GM06990 (cell line): ENCODE results near the gene WIPF1.
"Not testable (repeated sequence)": the region's sequence is repeated elsewhere in the genome, so short reads cannot be mapped to it uniquely, and the experiment has no call there.

ENCODE experiments used
- DNase-seq: peaks from one replicate; pipeline ENCODE4 v3.0.0-alpha.2; 2011; ENCODE audit not compliant: insufficient read length; ENCODE audit errors: extremely low read depth
- H3K27me3 ChIP-seq: replicated peaks from 2 replicates; pipeline ENCODE4 v1.6.0; 2011; ENCODE audit warnings: low read length; ENCODE audit not compliant: control insufficient read depth, insufficient read depth
- H3K36me3 ChIP-seq: 2 replicates; pipeline ENCODE4 v1.5.1; 2011; ENCODE audit warnings: low read length; ENCODE audit not compliant: control insufficient read depth, insufficient read depth
- H3K4me3 ChIP-seq: replicated peaks from 2 replicates; pipeline ENCODE4 v1.5.1; 2011; ENCODE audit warnings: low read depth, mild to moderate bottlenecking, control low read depth, low read length
- TF ChIP-seq, protein P1 (sequence below): IDR thresholded peaks from 2 replicates; pipeline ENCODE4 v1.5.1; 2011; ENCODE audit warnings: low read length, control low read depth, mild to moderate bottlenecking, inconsistent platforms; ENCODE audit not compliant: insufficient read depth, poor library complexity, severe bottlenecking

Gene WIPF1

DNA sequence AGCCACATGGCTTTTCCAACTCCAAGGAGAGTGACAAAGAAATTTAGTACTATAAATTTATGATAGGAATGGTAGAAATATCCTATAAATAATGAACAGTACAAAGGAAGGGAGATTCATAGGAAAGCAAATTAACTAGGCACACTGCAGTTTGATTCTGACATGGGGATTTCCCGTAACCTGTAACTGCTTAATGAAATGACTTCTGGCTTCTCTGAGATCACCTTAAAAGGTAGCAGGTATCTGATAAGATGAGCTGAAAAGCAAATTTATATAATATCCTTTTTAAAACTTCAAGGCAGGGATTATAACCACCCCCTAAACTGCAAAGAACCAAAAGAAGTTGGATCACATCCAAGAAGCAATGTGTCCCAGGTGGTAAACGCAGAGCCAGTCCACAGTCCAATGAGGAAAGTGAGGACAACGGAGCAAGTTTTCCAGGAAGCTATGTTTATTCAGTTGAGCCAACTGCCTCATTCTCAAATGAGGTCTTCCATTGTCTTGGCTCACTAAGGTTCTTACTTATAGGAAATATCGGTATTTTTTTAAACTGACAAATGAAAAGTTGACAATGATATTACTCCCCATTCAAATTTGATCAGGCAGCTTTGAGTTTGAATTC is 43.0 kb downstream of the WIPF1 start:
- TF ChIP-seq, protein P1, sequence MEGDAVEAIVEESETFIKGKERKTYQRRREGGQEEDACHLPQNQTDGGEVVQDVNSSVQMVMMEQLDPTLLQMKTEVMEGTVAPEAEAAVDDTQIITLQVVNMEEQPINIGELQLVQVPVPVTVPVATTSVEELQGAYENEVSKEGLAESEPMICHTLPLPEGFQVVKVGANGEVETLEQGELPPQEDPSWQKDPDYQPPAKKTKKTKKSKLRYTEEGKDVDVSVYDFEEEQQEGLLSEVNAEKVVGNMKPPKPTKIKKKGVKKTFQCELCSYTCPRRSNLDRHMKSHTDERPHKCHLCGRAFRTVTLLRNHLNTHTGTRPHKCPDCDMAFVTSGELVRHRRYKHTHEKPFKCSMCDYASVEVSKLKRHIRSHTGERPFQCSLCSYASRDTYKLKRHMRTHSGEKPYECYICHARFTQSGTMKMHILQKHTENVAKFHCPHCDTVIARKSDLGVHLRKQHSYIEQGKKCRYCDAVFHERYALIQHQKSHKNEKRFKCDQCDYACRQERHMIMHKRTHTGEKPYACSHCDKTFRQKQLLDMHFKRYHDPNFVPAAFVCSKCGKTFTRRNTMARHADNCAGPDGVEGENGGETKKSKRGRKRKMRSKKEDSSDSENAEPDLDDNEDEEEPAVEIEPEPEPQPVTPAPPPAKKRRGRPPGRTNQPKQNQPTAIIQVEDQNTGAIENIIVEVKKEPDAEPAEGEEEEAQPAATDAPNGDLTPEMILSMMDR = no peak
- Histone ChIP-seq H3K36me3 (no peaks in the 10 kb centered on the region), H3K4me3 (no peak overlapping the region), H3K27me3 (no peaks in the 10 kb centered on the region)
- DNase-seq = no peak

DNA sequence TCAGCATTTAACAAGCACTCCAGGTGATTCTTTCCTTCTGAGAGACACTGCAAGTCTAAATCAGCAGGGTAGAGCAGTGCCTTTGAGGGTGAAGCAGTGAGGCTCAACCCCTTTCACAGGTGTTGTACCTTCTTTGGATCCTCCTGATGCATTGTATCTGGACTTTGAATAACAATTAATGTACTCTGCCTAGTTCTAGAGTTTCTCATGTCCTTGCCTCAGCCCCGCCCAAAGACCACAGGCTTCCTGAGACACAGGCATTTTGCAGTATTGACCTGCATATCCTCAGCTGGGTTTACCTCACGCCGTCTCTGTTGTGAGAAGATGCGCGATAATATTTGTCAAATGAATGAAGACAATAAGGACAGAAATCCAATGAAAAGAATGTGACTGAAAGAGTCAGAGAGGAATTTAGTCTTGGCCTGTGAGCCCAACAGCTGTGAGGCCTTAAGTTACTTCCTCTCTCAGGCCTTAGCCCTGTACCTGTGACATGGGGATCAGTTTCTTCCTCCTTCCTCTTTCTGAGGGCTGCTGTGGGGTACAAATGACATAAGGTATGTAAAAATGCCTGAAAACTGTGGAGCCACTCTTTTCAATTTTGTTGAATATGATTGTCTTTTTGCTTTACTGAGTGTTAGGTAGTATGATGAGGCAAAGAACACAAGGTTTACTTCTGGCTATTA is 43.7 kb downstream of the WIPF1 start:
- H3K4me3 ChIP-seq = no peak overlapping the region
- peak; percentile 50 for DNase-seq
- TF ChIP-seq, protein P1 = no peak
- no peaks in the 10 kb centered on the region for H3K27me3 ChIP-seq
- no peaks in the 10 kb centered on the region for H3K36me3 ChIP-seq

DNA sequence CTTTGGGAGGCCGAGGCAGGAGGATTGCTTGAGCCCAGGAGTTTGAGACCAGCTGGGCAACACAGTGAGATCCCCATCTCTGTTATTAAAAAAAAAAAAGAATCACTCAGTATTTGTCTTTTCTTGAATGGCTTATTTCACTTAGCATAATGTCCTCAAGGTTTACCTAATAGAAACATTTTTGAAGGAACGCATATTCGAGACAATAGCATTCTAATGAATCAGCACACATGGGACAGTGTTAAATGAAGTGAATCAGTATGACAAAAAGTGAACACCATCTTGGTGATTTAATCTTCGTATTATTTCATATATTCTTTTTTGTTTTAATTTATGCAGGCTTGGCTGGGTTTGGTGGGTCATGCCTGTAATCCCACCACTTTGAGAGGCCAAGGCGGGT is 44.7 kb downstream of the WIPF1 start:
- DNase-seq = no peak
- TF ChIP-seq, protein P1 = no peak
- H3K36me3 ChIP-seq = no peaks in the 10 kb centered on the region
- H3K27me3 ChIP-seq = no peaks in the 10 kb centered on the region
- no peak overlapping the region for H3K4me3 ChIP-seq

DNA sequence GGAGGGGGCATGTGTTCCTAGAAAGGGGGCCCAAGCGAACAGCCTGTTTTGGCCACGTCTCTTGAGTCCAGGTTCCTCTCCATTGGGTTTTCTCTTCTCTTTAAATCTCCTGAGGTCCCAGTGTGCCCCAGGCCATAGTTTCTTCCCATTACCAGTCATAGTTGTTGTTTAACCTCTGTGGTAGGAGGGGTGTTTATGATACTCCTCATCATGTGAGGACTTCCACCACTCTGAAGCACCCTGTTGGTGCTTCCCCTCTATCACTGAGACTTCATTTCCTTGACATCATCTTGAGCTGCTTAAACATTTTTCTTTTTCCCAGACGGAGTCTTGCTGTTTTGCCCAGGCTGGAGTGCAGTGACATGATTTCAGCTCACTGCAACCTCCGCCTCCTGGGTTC is 45.9 kb downstream of the WIPF1 start:
- Histone ChIP-seq H3K36me3 (no peaks in the 10 kb centered on the region), H3K27me3 (no peaks in the 10 kb centered on the region), H3K4me3 (no peak overlapping the region)
- TF ChIP-seq, protein P1 = no peak
- no peak for DNase-seq

DNA sequence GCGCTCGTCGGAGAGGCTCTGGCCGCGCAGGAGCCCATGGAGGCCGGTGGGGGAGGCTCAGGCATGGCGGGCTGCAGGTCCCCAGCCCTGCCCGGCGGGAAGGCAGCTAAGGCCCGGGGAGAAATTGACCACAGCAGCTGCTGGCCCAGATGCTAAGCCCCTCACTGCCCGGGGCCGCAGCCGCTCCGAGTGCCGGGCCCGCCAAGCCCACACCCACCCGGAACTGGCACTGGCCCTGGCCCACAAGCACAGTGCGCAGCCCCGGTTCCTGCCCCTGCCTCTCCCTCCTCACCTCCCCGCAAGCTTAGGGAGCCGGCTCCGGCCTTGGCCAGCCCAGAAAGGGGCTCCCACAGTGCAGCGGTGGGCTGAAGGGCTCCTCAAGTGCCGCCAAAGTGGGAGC is 49.0 kb downstream of the WIPF1 start:
- not testable (repeated sequence) for H3K27me3 ChIP-seq, H3K36me3 ChIP-seq

DNA sequence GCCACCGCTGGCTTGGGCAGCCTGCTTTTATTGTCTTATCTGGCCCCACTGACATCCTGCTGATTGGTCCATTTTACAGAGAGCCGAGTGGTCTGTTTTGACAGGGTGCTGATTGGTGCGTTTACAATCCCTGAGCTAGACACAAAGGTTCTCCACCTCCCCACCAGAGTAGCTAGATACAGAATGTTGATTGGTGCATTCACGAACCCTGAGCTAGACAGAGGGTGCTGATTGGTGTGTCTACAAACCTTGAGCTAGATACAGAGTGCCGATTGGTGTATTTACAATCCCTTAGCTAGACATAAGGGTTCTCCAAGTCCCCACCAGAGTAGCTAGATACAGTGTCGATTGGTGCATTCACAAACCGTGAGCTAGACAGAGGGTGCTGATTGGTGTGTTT is 49.6 kb downstream of the WIPF1 start:
- H3K27me3 ChIP-seq, H3K4me3 ChIP-seq, H3K36me3 ChIP-seq, DNase-seq: not testable (repeated sequence)

More for the DNA sequence above, 49.0 kb downstream of the WIPF1 start:
- not testable (repeated sequence) for H3K4me3 ChIP-seq, DNase-seq
